NB4 (cell line): Measurements from ENCODE around the gene FGF14.

Source experiments
- DNase-seq: peaks from one replicate; pipeline ENCODE4 v3.0.0; 2010; ENCODE audit warnings: low read depth
- H3K4me3 ChIP-seq: one replicate; pipeline ENCODE4 v1.5.1; 2011; ENCODE audit warnings: mild to moderate bottlenecking, low read depth, low read length, moderate library complexity
- CTCF ChIP-seq: IDR thresholded peaks from one replicate; pipeline ENCODE4 v1.5.1; 2012; ENCODE audit warnings: low read depth, low read length
- MAX ChIP-seq: IDR thresholded peaks from 2 replicates; pipeline ENCODE4 v1.6.1; 2011; ENCODE audit warnings: low read depth, low read length
- MYC ChIP-seq: IDR thresholded peaks from 2 replicates; pipeline ENCODE4 v1.6.1; 2011; ENCODE audit warnings: low read depth, low read length
- POLR2A ChIP-seq: IDR thresholded peaks from 2 replicates; pipeline ENCODE4 v1.6.1; 2011; ENCODE audit warnings: mild to moderate bottlenecking; ENCODE audit not compliant: insufficient read length; ENCODE audit errors: extremely low read depth

FGF14 gene

DNA sequence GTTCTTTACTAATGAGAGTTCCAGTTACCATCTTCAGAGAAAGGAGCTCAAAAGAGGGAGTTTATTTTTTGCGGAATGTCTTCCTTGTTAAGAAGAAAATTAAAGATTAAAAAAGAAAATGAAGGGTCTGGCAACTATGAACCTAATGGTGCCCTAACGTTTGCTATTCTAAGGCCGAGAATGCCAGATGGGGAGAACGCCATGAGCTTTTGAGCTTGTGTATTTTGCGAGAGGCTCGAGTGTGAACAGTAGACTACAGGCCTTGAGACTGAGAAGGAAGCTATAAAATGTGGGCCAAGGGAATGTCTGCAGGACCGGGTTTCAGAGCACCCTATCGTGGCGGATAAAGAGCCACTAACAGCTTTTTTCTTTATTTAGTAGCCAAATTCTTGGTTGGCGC, 6.7 kb downstream of the FGF14 start:
- no peak for DNase-seq
- TF ChIP-seq MAX: no peak
- no peak for TF ChIP-seq MYC
- no peak for TF ChIP-seq POLR2A
- TF ChIP-seq CTCF: no peak
- H3K4me3 ChIP-seq: no peak overlapping the region

GRCh38 chr13:102394158-102395053, 7.4 kb downstream of the FGF14 start:
- no peak overlapping the region for H3K4me3 ChIP-seq
- TF ChIP-seq MYC (no peak), POLR2A (no peak), MAX (no peak), CTCF (no peak)
- no peak for DNase-seq

GRCh38 chr13:102392481-102393209, 9.2 kb downstream of the FGF14 start:
- TF ChIP-seq POLR2A (no peak), MAX (no peak), CTCF (no peak), MYC (no peak)
- no peak overlapping the region for H3K4me3 ChIP-seq
- no peak for DNase-seq

- DNase-seq: no peak
- no peak for TF ChIP-seq MYC
- TF ChIP-seq CTCF: no peak
- no peak for TF ChIP-seq POLR2A
- no peak for TF ChIP-seq MAX
- no peak overlapping the region for H3K4me3 ChIP-seq
These were observed 15.4 kb downstream of the FGF14 start for GRCh38 chr13:102386461-102386860.

- no peak for DNase-seq
- H3K4me3 ChIP-seq: no peak overlapping the region
- TF ChIP-seq MAX: no peak
- no peak for TF ChIP-seq CTCF
- TF ChIP-seq POLR2A: no peak
- TF ChIP-seq MYC: no peak
These were observed 21.8 kb downstream of the FGF14 start for GRCh38 chr13:102380012-102380411.
